AG04449 (cell line): ENCODE results near the gene SLC41A1.

Experiments used
- CTCF ChIA-PET: fragments of 350-600 bp; formaldehyde crosslinking; extraction: SDS; loops from one replicate; lab custom pipeline; 2021; ENCODE audit warnings: antibody characterized with exemption; lab: Yijun Ruan, JAX
- POLR2A ChIA-PET: fragments of 400-600, 350-600 bp; formaldehyde crosslinking; extraction: SDS; loops from one replicate; lab custom pipeline; 2020; ENCODE audit warnings: antibody characterized with exemption, inconsistent platforms; lab: Yijun Ruan, JAX
- DNase-seq: peaks from one replicate; pipeline ENCODE4 v3.0.0-alpha.2; 2010; ENCODE audit warnings: low read depth, low spot score
- H3K4me3 ChIP-seq: 2 replicates; pipeline ENCODE4 v1.5.1; 2011; ENCODE audit warnings: low read depth, mild to moderate bottlenecking, control low read depth, low read length
- CTCF ChIP-seq: IDR thresholded peaks from one replicate; pipeline ENCODE4 v1.5.1; 2011; ENCODE audit warnings: mild to moderate bottlenecking, moderate library complexity, low read length, control low read depth, inconsistent platforms; ENCODE audit not compliant: insufficient read depth; ENCODE audit errors: missing control alignments

Gene SLC41A1

GRCh38 chr1:205805082-205805711 lies 7.8 kb downstream of the SLC41A1 start:
- DNase-seq: no peak
- H3K4me3 ChIP-seq: no peak overlapping the region
- CTCF ChIA-PET: interaction anchor here (0.8 to 5.3 kb wide), 6 partner anchors 13 to 179 kb away, joined by 3 to 53 read pairs (median 4); no protein-coding TSS in a partner anchor
- TF ChIP-seq CTCF: no peak
- POLR2A ChIA-PET: no interaction called here

- ChIA-PET CTCF (interaction anchor here (0.8 to 5.3 kb wide), 6 partner anchors 12 to 180 kb away, joined by 3 to 53 read pairs (median 4); no protein-coding TSS in a partner anchor), POLR2A (no interaction called here)
- no peak for DNase-seq
- TF ChIP-seq CTCF: no peak
- no peak overlapping the region for H3K4me3 ChIP-seq
Observed at GRCh38 chr1:205804605-205805004, 8.4 kb downstream of the SLC41A1 start.

GRCh38 chr1:205803986-205804385 lies 9.0 kb downstream of the SLC41A1 start:
- DNase-seq: no peak
- no peak for TF ChIP-seq CTCF
- POLR2A ChIA-PET: no interaction called here
- CTCF ChIA-PET: interaction anchor here (1.2 to 5.3 kb wide), 5 partner anchors 11 to 180 kb away, joined by 3 to 53 read pairs (median 4); no protein-coding TSS in a partner anchor
- no peak overlapping the region for H3K4me3 ChIP-seq

- DNase-seq: no peak
- ChIA-PET CTCF (interaction anchor here (0.9 to 2.8 kb wide), 5 partner anchors 9 to 175 kb away, joined by 3 to 24 read pairs (median 3); no protein-coding TSS in a partner anchor), POLR2A (no interaction called here)
- no peak overlapping the region for H3K4me3 ChIP-seq
- TF ChIP-seq CTCF: no peak
Observed at GRCh38 chr1:205802060-205802459, 10.9 kb downstream of the SLC41A1 start.

GRCh38 chr1:205800981-205801703 lies 11.9 kb downstream of the SLC41A1 start:
- TF ChIP-seq CTCF: no peak
- ChIA-PET POLR2A (no interaction called here), CTCF (interaction anchor here (0.9 to 2.8 kb wide), 4 partner anchors 9 to 176 kb away, joined by 3 to 24 read pairs (median 3); no protein-coding TSS in a partner anchor)
- DNase-seq: no peak
- H3K4me3 ChIP-seq: no peak overlapping the region

GRCh38 chr1:205800427-205800826 lies 12.6 kb downstream of the SLC41A1 start:
- POLR2A ChIA-PET: no interaction called here
- TF ChIP-seq CTCF: no peak

More at GRCh38 chr1:205800427-205800826, 12.6 kb downstream of the SLC41A1 start:
- no peak for DNase-seq
- no peak overlapping the region for H3K4me3 ChIP-seq
- CTCF ChIA-PET: interaction anchor here (0.9 to 1.7 kb wide), 6 partner anchors 8 to 177 kb away, joined by 3 to 10 read pairs (median 4); no protein-coding TSS in a partner anchor
